Transverse colon (tissue), 4 donors: Measurements from ENCODE around the gene TPD52L1.

ENCODE experiments used
- EP300 ChIP-seq: sonication (generic); formaldehyde crosslinking; IDR thresholded peaks from one replicate; pipeline ENCODE4 v1.6.1; 2017; ENCODE audit warnings: antibody characterized with exemption, low read depth
- POLR2A ChIP-seq: fragments of 450-650 bp; IDR thresholded peaks from one replicate; pipeline ENCODE4 v1.6.1; 2016; ENCODE audit warnings: antibody characterized with exemption, mild to moderate bottlenecking, moderate library complexity
- POLR2AphosphoS5 ChIP-seq, 3 donors: sonication (generic); formaldehyde crosslinking; IDR thresholded peaks; one replicate each; pipeline ENCODE4 v1.6.1; 2016; ENCODE audit warnings: antibody characterized with exemption in 3 of 3
- TF ChIP-seq, protein P1 (sequence below), 5 experiments: fragments of 200-600 bp in 3 of 5; fragments of 450-650 bp in 2 of 5; sonication (generic) in 3 of 5; IDR thresholded peaks; 1 replicate in 2 of 5; 2 replicates in 3 of 5; pipeline ENCODE4 v1.5.1; 2016 to 2017; ENCODE audit warnings: antibody characterized with exemption in 5 of 5, inconsistent platforms in 3 of 5, mild to moderate bottlenecking in 2 of 5, moderate library complexity in 1 of 5

DNA sequence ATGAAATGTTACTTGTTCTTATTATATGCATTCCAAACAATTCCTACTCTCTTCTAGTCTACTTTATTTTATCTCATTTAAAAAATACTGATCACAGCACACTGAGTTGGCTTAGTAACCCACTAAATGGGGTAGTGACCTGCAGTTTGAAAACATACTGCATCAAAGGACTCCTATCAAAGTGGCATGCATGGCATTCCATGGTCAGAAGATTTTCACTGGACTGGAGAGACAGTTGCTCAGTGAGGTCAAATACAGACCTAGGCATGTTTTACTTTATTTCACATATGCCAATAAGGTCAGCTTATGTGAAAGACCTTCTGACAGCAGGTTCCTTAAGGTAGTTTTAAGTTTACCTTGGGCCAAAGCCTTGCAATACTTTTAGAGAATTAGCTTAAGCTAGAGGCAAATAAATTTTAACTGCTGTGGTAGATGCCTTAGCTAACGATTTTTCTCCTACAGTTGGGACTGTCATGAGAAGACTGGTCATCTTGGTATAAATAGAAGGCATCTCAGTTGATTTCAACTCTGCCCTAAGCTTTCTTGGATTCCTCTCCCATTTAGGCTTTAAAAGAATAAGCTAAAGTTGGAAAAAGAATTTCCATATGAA is 35.1 kb downstream of the TPD52L1 start:
- TF ChIP-seq POLR2A (no peak), POLR2AphosphoS5 (IDR thresholded peaks at IDR 0.05) (no peak), EP300 (no peak)
- TF ChIP-seq, protein P1, sequence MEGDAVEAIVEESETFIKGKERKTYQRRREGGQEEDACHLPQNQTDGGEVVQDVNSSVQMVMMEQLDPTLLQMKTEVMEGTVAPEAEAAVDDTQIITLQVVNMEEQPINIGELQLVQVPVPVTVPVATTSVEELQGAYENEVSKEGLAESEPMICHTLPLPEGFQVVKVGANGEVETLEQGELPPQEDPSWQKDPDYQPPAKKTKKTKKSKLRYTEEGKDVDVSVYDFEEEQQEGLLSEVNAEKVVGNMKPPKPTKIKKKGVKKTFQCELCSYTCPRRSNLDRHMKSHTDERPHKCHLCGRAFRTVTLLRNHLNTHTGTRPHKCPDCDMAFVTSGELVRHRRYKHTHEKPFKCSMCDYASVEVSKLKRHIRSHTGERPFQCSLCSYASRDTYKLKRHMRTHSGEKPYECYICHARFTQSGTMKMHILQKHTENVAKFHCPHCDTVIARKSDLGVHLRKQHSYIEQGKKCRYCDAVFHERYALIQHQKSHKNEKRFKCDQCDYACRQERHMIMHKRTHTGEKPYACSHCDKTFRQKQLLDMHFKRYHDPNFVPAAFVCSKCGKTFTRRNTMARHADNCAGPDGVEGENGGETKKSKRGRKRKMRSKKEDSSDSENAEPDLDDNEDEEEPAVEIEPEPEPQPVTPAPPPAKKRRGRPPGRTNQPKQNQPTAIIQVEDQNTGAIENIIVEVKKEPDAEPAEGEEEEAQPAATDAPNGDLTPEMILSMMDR (IDR thresholded peaks at IDR 0.05), result no peak
